Prostate gland (tissue), 1 donor: ENCODE results near the gene PRKG2.

ENCODE experiments used
- POLR2A ChIP-seq: fragments of 450-650 bp; IDR thresholded peaks from one replicate; pipeline ENCODE4 v1.6.1; 2016; ENCODE audit warnings: antibody characterized with exemption, mild to moderate bottlenecking
- POLR2AphosphoS5 ChIP-seq: sonication (generic); formaldehyde crosslinking; IDR thresholded peaks from one replicate; pipeline ENCODE4 v1.6.1; 2017; ENCODE audit warnings: antibody characterized with exemption

DNA sequence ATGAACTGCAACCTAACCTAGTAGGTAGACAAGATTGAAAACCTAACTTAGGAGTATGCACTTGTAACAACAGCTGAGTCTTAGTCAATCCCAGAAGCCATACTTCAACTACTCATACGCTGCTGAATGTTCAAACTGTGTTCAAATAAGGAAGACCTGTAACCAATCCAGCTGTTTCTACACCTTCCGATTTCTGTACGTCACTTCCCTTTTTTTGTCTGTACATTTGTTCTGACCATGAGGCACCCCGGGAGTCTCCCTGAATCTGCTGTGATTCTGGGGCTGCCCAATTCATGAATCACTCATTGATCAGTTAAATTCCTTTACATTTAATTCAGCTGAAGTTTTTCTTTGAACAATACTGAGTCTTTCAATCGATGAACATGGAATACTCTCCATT lies 95.0 kb downstream of the PRKG2 start:
- TF ChIP-seq POLR2AphosphoS5 (no peak), POLR2A (no peak)
